ENCODE measurements around the gene DCTPP1. TPM values are rescaled to one million over a fixed set of nuclear protein-coding genes. Genes with fewer than 3 reads are reported as not detected.

The DCTPP1 gene
- total RNA-seq, 2 donors from 2014 or later: 3.3 to 15.0 TPM

- intact Hi-C loops (cut with DNase I): no loop called here
- H3K4me3 ChIP-seq: peak overlapping the region in 1 of 2 donors; percentile 18
- no peaks in the 10 kb centered on the region for H3K27me3 ChIP-seq
- peak overlapping the region; percentile 90 to 100 (median 96) for H3K27ac ChIP-seq
- no peaks in the 10 kb centered on the region for H3K36me3 ChIP-seq (replicated peaks in 1 of 2; ENCODE audit: insufficient read depth in 1 of 2, low read depth in 2 of 2)
- ATAC-seq (no peak), DNase-seq (no peak)
- no peaks in the 10 kb centered on the region for H3K9me3 ChIP-seq
- H3K4me1 ChIP-seq: peaks cover 15% of the 10 kb centered on the region
- WGBS, 2 donors: 25 to 74% methylated on average over 12 to 26 of the region's 27 CpGs
- TF ChIP-seq CTCF (IDR thresholded peaks at IDR 0.05) (no peak), POLR2A (IDR thresholded peaks at IDR 0.05) (no peak)
These were observed 50.6 kb downstream of the DCTPP1 start for GRCh38 chr16:30379158-30379783.

GRCh38 chr16:30378236-30379157, 51.3 kb downstream of the DCTPP1 start:
- Histone ChIP-seq H3K4me3 (peak overlapping the region; percentile 19 to 23), H3K4me1 (peaks cover 23% of the 10 kb centered on the region), H3K36me3 (replicated peaks in 1 of 2; ENCODE audit: insufficient read depth in 1 of 2, low read depth in 2 of 2) (no peaks in the 10 kb centered on the region), H3K27me3 (no peaks in the 10 kb centered on the region), H3K9me3 (no peaks in the 10 kb centered on the region), H3K27ac (peak overlapping the region; percentile 90 to 100 (median 96))
- intact Hi-C loops (cut with DNase I): no loop called here
- 0% methylated on average over 24 to 66 of the region's 67 CpGs for WGBS, 2 donors
- TF ChIP-seq POLR2A (IDR thresholded peaks at IDR 0.05) (peak; percentile 30 to 62 (median 61)), CTCF (IDR thresholded peaks at IDR 0.05) (peak in 4 of 7 experiments; percentile 9 to 36 (median 30))
- ATAC-seq (peak; percentile 93), DNase-seq (peak; percentile 99)

- Histone ChIP-seq H3K36me3 (replicated peaks in 1 of 2; ENCODE audit: insufficient read depth in 1 of 2, low read depth in 2 of 2) (no peaks in the 10 kb centered on the region), H3K4me1 (peaks cover 30% of the 10 kb centered on the region), H3K4me3 (peak overlapping the region; percentile 15 to 19), H3K27me3 (no peaks in the 10 kb centered on the region), H3K27ac (peak overlapping the region; percentile 90 to 100 (median 96)), H3K9me3 (no peaks in the 10 kb centered on the region)
- intact Hi-C loops (cut with DNase I): no loop called here
- TF ChIP-seq POLR2A (IDR thresholded peaks at IDR 0.05): peak; percentile 6 to 80 (median 66)
- no peak for TF ChIP-seq CTCF (IDR thresholded peaks at IDR 0.05)
- ATAC-seq (peak; percentile 49), DNase-seq (peak; percentile 83 to 91 (median 86))
- 0 to 5% methylated on average over 2 to 39 of the region's 39 CpGs for WGBS, 2 donors
These were observed 52.0 kb downstream of the DCTPP1 start for GRCh38 chr16:30377812-30378235.

- DNase-seq: no peak
- H3K27me3 ChIP-seq: no peaks in the 10 kb centered on the region
- ATAC-seq: no peak
- H3K4me1 ChIP-seq: peaks cover 35% of the 10 kb centered on the region
- H3K27ac ChIP-seq: peak overlapping the region; percentile 90 to 100 (median 96)
- H3K9me3 ChIP-seq: no peaks in the 10 kb centered on the region
- TF ChIP-seq POLR2A (IDR thresholded peaks at IDR 0.05) (no peak), CTCF (IDR thresholded peaks at IDR 0.05) (no peak)
- WGBS, 2 donors: 49 to 71% methylated on average over 23 to 29 of the region's 29 CpGs
- no peak overlapping the region for H3K4me3 ChIP-seq
- H3K36me3 ChIP-seq (replicated peaks in 1 of 2; ENCODE audit: insufficient read depth in 1 of 2, low read depth in 2 of 2): no peaks in the 10 kb centered on the region
- intact Hi-C loops (cut with DNase I): no loop called here
These were observed 52.6 kb downstream of the DCTPP1 start for GRCh38 chr16:30377050-30377811.

Measured in body of pancreas (tissue), 4 donors.